ENCODE data around the gene AGBL1.

DNA sequence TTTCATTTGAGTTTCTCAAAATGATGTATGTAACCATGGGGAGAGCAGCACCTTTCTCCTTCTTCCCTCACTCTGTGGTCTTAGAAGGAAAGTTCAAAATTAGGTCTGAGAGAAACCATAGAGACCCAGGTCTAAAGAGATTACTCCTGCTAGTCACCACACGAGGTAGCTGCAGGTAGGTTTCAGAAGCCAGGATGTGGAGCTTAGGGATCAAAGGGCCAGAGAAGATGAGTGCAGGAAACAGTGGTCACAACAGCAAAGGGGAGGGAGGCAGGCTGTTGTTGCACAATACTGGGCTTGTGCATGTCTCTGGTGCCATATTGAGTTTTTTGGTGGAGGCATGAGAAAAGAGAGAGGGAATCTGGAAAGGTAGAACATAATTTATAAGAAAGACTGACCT, 583.6 kb downstream of the AGBL1 start:
- no peak for TF ChIP-seq REST (IDR thresholded peaks at IDR 0.05; ENCODE audit: insufficient replicate concordance, low read depth)
- TF ChIP-seq, protein P1, sequence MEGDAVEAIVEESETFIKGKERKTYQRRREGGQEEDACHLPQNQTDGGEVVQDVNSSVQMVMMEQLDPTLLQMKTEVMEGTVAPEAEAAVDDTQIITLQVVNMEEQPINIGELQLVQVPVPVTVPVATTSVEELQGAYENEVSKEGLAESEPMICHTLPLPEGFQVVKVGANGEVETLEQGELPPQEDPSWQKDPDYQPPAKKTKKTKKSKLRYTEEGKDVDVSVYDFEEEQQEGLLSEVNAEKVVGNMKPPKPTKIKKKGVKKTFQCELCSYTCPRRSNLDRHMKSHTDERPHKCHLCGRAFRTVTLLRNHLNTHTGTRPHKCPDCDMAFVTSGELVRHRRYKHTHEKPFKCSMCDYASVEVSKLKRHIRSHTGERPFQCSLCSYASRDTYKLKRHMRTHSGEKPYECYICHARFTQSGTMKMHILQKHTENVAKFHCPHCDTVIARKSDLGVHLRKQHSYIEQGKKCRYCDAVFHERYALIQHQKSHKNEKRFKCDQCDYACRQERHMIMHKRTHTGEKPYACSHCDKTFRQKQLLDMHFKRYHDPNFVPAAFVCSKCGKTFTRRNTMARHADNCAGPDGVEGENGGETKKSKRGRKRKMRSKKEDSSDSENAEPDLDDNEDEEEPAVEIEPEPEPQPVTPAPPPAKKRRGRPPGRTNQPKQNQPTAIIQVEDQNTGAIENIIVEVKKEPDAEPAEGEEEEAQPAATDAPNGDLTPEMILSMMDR (IDR thresholded peaks at IDR 0.05; ENCODE audit: insufficient read depth, low read length), result no peak

All from HL-60 (cell line).